RWPE1 (cell line): ENCODE data around the gene MKLN1.

Experiments used
- CTCF ChIA-PET: fragments of 350-600 bp; sonication (Branson Sonifier 250); formaldehyde crosslinking; extraction: SDS; loops from one replicate; lab custom pipeline; 2021; lab: Yijun Ruan, JAX
- POLR2A ChIA-PET: fragments of 400-600 bp; formaldehyde crosslinking; extraction: SDS; loops from one replicate; lab custom pipeline; 2020; ENCODE audit warnings: antibody characterized with exemption; ENCODE audit not compliant: low non-redundant PET; lab: Yijun Ruan, JAX
- DNase-seq: peaks from one replicate; pipeline ENCODE4 v3.0.0; 2012; ENCODE audit warnings: low spot score
- H3K27ac ChIP-seq: fragments of 450-650 bp; 2 replicates; pipeline ENCODE4 v1.5.1; 2017
- TF ChIP-seq, protein P1 (sequence below): fragments of 450-650 bp; conservative IDR thresholded peaks from 2 replicates; pipeline ENCODE4 v1.5.1; 2017; ENCODE audit warnings: low read depth, mild to moderate bottlenecking

MKLN1 gene

DNA sequence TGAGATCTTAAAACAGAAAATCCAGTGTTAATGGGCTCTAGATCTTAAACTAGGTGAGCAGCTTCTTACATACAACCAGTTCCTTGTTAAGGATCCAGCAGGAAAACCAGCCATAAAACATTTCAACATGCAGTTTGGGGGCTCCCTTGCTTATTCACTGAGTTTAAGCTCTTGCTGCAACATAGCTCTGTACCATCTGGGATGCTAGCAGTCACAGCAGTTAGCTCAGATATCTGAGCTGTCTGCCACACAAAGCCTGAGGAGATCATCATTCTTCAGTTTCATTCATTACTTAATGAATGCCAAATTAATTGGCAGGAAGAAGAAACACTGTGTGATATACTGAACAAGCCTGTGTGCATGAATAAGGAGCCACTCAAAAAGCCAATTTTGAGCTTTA is 165.9 kb downstream of the MKLN1 start:
- TF ChIP-seq, protein P1, sequence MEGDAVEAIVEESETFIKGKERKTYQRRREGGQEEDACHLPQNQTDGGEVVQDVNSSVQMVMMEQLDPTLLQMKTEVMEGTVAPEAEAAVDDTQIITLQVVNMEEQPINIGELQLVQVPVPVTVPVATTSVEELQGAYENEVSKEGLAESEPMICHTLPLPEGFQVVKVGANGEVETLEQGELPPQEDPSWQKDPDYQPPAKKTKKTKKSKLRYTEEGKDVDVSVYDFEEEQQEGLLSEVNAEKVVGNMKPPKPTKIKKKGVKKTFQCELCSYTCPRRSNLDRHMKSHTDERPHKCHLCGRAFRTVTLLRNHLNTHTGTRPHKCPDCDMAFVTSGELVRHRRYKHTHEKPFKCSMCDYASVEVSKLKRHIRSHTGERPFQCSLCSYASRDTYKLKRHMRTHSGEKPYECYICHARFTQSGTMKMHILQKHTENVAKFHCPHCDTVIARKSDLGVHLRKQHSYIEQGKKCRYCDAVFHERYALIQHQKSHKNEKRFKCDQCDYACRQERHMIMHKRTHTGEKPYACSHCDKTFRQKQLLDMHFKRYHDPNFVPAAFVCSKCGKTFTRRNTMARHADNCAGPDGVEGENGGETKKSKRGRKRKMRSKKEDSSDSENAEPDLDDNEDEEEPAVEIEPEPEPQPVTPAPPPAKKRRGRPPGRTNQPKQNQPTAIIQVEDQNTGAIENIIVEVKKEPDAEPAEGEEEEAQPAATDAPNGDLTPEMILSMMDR, result no peak
- POLR2A ChIA-PET, result no interaction called here
- DNase-seq, result no peak
- H3K27ac ChIP-seq, result no peak overlapping the region
- CTCF ChIA-PET, result interaction anchor here (1.0 kb wide), 1 partner anchor 45 kb away, joined by 3 read pairs; no protein-coding TSS in a partner anchor

DNA sequence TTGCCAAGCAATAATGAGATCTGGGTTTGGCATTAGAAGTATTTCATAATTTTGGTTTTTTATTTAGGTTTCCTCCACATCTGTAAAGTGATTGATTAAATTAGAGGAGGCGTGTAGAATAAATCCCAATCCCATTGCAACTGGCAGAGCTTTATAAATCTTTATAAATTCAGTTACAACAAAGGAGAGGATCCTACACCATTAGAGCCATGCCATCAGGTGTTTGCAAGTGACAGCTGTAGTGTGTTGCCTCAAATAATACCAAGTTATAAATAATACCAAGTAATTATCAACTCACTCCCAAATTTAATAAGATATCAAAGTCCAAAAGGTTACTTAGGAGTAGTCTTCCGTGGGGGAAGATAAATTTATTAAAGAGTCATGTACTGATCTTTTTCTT is 166.5 kb downstream of the MKLN1 start:
- H3K27ac ChIP-seq, result no peak overlapping the region
- no peak for DNase-seq
- TF ChIP-seq, protein P1, result no peak
- CTCF ChIA-PET, result no interaction called here
- POLR2A ChIA-PET, result no interaction called here

DNA sequence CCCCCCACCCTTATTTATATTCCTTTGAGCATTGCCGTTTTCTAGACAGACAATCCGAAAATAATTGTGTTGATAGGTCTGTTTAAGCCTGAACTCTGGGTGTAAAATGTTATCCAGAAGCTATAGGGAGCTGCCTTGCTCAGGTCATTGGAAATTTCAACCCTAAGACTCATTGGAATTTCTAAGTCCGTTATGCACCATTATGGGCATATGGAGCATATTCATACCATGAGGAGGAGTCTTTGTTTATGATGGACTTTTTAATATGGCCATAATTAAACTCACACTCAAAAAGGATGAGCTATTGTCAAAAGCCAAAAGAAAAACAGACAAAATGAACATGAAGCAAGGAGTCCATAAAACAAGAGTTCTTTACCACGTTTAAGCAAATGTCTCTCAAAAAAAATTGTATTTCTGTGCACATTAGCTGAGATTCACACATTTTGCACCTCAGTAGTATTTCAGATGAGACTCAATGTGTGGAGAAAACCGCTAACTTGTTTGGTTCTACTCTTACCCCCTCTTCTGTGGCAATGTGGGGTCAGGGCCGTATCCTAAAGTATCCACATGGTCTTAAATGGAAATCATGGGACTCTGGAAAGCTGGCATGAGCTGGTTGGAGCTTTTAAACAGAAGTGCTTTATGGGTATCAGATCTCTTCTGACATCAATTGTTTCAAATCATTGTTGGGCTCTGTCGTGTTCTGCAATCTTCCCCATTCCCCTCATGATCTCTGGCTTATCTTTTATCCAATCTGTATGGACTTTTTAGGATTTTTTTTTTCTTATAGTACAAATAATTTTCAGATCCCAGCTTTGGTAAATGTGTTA is 168.2 kb downstream of the MKLN1 start:
- DNase-seq, result no peak
- TF ChIP-seq, protein P1, result no peak
- H3K27ac ChIP-seq, result no peak overlapping the region
- ChIA-PET CTCF (no interaction called here), POLR2A (no interaction called here)

DNA sequence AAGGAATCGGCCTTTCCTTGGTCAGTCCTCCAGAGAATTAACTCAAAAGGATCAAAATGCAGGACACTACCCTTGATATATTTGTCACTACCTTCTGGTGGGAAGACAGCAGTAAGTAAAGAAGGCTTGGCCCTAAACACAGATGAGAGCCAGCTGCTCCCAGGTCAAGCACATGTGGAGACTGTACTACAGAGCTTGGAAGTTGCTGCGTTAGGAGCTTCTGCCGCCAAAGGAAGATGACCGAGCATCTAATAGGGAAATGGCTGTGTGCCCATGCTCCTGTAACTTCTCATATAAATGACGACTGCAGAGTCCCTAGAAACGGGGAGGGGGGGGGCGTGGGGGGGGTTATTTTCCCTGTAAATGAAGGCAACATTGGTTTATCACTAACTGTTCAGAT is 169.8 kb downstream of the MKLN1 start:
- POLR2A ChIA-PET, result no interaction called here
- CTCF ChIA-PET, result no interaction called here
- no peak overlapping the region for H3K27ac ChIP-seq

DNA sequence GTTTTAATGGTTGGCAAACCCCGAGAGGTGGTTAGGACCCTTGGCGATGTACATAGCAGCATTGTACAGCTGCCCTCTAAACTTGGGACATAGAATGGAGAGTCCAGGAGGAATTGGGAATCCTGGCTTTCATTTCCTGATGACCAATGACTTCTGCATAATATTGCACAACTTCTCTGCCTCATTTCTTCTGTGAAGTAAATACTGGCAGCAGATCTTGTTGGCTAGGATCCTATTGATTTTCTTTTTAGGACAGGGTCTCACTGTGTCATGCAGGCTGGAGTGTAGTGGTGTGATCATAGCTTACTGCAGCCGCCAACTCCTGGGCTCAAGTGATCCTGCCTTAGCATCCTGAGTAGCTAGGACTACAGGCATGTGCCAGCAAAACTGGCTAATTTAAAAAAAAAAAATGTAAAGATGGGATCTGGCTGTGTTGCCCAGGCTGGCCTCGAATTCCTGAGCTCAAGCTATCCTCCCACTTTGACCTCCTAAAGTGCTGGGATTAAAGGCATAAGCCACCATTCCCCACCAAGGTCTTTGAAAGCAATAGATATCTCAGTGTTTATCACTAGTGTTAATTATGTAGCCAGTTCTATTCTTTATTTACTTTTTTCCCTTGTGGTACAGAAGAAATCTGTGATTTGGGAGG is 170.7 kb downstream of the MKLN1 start:
- DNase-seq, result no peak
- TF ChIP-seq, protein P1, result no peak
- H3K27ac ChIP-seq, result no peak overlapping the region
- ChIA-PET POLR2A (no interaction called here), CTCF (interaction anchor here (0.6 kb wide), 1 partner anchor 9 kb away, joined by 4 read pairs; no protein-coding TSS in a partner anchor)

More for the DNA sequence above, 169.8 kb downstream of the MKLN1 start:
- DNase-seq, result no peak
- TF ChIP-seq, protein P1, result no peak

DNA sequence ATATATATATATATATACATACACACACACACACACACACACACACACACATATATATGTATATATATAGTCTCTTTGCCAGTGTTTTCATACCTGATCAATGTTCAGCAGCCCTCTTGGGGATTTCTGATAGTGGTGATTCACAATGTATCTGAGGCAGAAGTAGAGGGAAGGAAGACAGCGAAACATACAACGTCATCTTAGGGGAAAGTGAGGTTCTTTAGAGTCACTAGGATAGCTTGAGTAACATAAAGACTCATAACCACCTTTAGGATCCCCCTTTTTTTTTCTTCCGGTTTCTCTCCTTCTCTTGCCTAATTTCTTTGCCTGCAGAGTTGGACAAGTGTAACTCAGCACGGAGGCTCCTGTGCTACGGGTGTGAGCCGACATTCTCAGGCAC is 172.1 kb downstream of the MKLN1 start:
- CTCF ChIA-PET, result no interaction called here
- no peak for DNase-seq
- no peak overlapping the region for H3K27ac ChIP-seq
- POLR2A ChIA-PET, result no interaction called here
- TF ChIP-seq, protein P1, result no peak
